Posterior vena cava (tissue), 2 donors: Measurements from ENCODE around the gene ACSS1. TPM values are rescaled to one million over a fixed set of nuclear protein-coding genes. Genes with fewer than 3 reads are reported as not detected.
A peak's percentile ranks its signal among the peaks of the same experiment; 100 is the strongest.

Source experiments
- DNase-seq: peaks from one replicate; pipeline ENCODE4 v3.0.0-alpha.2; 2020; ENCODE audit warnings: low spot score
- intact Hi-C, 2 donors: fragments of 100-400 bp; cut with DNase I; formaldehyde crosslinking; loops; one replicate each; pipeline versions ENCODE4 v1.14.1 to v1.14.2; 2022 to 2023
- total RNA-seq, 2 donors: library from RNA; stranded (reverse); fragmentation: NEBNext Ultra II Directional; extraction: Animal tissue kit (Norgen Biotek cat#: 25700); gene quantifications; one replicate each; pipeline ENCODE4 v1.2.1, GENCODE V29; 2021
- donor health status: DM: yes; HTN: yes; CAD: no.
- donor health status: DM: yes; HTN: yes; CAD: no.

The ACSS1 gene
- total RNA-seq, 2 donors from 2014 or later = 11.6 to 12.2 TPM

GRCh38 chr20:25041813-25042530, 16.0 kb downstream of the ACSS1 start:
- DNase-seq = no peak
- intact Hi-C loops = no loop called here

- no peak for DNase-seq
- intact Hi-C loops = no loop called here
These were observed 17.5 kb downstream of the ACSS1 start for GRCh38 chr20:25040438-25040831.

GRCh38 chr20:25039697-25040437, 18.1 kb downstream of the ACSS1 start:
- intact Hi-C loops = no loop called here
- DNase-seq = no peak

DNA sequence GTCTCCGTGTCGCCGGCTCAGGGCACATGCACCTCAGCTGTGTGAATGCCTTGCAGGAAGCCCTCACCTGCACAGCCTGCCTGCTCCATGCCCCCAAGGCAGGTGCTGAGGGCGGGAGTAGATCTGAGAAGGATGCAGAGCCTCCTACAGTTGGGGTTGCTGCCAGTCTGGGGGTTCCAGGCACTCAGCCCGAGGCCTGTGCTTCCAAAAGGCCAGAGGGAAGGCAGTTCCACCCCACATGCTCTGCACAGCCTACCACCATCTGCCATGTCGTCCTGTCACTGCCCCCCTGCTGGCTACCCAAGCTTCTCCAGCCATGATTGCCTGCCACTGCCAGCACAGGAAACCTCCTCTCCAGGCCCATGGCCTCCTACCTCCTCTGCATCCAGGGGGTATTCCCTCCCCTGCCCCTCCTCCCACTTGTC, 19.3 kb downstream of the ACSS1 start:
- DNase-seq = no peak
- intact Hi-C loops = no loop called here

DNA sequence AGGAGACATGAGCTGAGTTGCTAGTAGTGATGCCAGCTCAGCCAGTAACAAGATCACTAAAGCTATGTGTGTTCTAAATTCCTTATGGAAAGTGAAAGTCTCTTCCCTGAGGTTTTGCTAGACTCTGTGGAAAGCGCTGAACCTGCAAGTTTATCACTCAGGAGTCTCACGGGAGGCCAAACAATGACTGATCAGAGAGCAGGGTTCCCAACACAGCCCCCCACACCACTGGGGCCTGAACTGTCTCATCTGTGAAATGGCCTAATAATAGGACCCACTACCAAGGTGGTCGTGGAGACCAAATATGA, 19.9 kb downstream of the ACSS1 start:
- DNase-seq = no peak
- intact Hi-C loops = no loop called here

DNA sequence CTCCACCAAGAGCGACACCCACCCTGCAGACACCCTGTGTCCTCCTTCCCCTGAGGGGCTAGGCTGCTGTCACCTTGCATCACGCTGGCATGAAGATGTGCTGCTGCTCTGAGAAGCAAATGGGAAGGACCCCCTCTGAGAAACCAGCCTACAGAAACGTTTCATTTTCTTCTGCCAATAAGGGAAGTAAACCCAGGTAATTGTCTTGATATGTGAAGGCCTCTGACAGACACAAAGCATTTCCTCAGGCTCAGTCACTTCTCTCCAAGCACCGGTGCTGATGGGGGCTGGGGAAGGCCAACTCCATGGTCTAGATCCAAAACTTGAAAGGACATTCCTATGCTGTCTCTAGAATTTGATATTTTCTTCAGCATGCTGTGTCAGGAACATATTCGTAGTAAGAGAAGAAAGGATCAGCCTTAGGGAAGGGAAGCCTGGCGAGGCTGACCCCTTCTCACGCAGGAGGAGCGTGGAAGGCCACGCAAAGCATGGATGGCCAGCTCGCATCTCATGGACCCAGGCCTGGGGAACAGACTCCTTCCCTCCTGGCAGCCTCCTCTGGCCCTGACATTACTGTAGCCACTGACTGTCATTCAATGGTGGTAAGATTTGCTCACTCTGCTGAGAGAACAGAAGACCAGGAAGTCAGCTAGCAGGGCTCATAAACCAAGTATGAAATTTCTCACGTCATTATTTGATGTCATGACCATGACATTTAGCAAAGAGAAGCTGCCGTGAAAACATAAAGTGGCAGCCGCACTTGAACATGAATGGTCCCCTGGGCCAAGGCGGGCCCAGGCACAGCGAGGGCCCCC, 20.4 kb downstream of the ACSS1 start:
- intact Hi-C loops = no loop called here
- DNase-seq = peak; percentile 71

GRCh38 chr20:25036331-25036936, 21.5 kb downstream of the ACSS1 start:
- intact Hi-C loops = no loop called here

GRCh38 chr20:25035921-25036320, 22.0 kb downstream of the ACSS1 start:
- peak; percentile 17 for DNase-seq
- intact Hi-C loops = no loop called here

More at GRCh38 chr20:25036331-25036936, 21.5 kb downstream of the ACSS1 start:
- peak; percentile 22 for DNase-seq

- intact Hi-C loops = no loop called here
- no peak for DNase-seq
These were observed 24.0 kb downstream of the ACSS1 start for GRCh38 chr20:25033924-25034300.

DNA sequence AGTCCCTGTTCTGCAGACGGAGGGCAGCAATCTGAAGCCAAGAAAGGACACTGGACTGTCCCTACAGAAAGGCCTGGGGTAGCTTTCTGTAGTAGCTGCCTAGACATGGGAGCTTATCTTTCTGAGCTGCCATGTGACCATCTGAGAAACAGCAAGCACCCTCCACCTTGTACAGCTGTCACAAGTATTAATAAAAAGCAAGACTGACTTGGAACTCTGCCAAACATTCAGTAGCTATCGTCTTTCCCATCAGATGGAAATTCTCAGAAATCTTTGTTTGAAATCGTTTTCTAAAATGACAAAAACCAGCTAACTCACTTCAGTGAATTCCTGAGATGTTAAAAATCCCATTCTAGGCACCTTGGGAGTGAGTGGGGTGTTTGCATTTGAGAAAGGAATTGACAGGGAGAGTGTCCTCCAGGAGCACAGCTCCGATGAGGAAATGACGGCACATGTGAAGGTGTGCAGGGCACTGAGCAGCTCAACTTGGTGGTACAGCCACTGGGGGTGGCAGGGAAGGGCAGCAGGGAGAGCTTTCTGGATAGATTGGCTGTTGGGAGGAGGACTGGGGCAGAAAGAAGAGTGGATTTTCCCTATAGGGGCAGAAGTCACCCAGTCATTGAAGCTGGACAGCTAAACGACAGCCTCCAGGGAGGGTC, 24.5 kb downstream of the ACSS1 start:
- DNase-seq = no peak
- intact Hi-C loops = no loop called here

GRCh38 chr20:25032478-25033264, 25.3 kb downstream of the ACSS1 start:
- DNase-seq = no peak
- intact Hi-C loops = no loop called here

DNA sequence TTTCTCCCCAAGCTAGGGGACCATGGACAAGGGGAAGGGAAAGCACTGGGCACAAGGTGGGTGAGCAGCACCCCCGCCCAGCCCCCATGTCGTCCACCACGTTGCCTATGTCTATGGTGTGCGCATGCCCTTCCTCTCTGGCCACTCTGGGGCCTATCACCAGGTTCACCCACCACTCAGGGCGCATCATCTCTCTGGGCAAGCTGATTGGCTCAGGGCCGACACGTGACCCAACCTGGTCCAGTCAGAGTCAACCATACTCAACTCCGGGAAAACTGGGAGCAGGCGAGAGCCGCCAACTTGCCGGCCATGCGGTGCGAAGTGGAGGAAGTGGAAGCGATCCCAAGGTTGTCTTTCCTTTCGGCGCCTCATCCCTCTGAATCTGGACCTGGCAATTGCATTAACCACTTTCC, 25.9 kb downstream of the ACSS1 start:
- intact Hi-C loops = no loop called here
- DNase-seq = no peak

GRCh38 chr20:25031241-25031640, 26.7 kb downstream of the ACSS1 start:
- no peak for DNase-seq
- intact Hi-C loops = no loop called here

- DNase-seq = no peak
- intact Hi-C loops = no loop called here
These were observed 27.2 kb downstream of the ACSS1 start for GRCh38 chr20:25030649-25031207.

GRCh38 chr20:25030007-25030648, 27.8 kb downstream of the ACSS1 start:
- no peak for DNase-seq
- intact Hi-C loops = no loop called here

DNA sequence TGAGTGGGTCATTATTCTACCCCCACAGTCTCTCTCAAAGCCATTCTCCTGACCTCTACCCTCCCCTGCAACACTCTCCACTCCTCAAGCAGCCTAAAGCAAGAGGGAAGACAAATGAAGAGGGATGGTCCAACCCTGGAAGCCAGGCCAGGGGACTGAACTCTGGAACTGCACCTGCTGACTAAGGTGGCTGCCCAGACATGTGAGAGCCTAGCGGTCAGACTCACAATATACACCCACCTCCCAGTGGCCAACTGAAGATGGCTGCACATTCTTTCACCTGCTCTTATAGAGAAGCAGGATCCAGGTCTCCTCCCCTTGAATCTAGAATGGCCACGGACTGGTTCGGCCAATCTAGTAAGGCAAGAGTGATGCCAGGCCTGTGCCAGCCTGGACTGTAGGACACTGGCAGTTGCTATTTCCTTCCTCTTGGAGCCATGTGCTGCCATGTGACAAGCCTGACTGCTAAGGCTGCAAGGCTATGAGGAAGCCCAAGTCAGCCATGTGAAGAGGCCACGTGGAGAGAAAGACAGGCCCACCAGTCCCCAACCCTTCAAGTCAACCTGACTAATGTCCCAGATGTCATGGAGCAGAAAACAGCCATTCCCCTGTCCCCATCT, 31.8 kb downstream of the ACSS1 start:
- DNase-seq = peak; percentile 71
- intact Hi-C loops = no loop called here

- intact Hi-C loops = no loop called here
- DNase-seq = peak; percentile 49
These were observed 32.7 kb downstream of the ACSS1 start for GRCh38 chr20:25025091-25025861.
